MCF 10A (cell line): ENCODE measurements around the gene GABRB3. TPM values are rescaled to one million over a fixed set of nuclear protein-coding genes. Genes with fewer than 3 reads are reported as not detected.

ENCODE experiments used
- BruUV-seq: library from RNA; stranded (reverse); fragments of 400-500 nt; replicated peaks from 2 replicates; lab custom pipeline; 2021; lab: Mats Ljungman, UMichigan
- CTCF ChIA-PET: fragments of 300-600 bp; sonication (Branson Sonifier 250); formaldehyde crosslinking; extraction: SDS; loops from one replicate; lab custom pipeline; 2021; ENCODE audit warnings: antibody characterized with exemption, inconsistent platforms; lab: Yijun Ruan, JAX
- POLR2A ChIA-PET: fragments of 300-600, 350-650 bp; sonication (Branson Sonifier 250); formaldehyde crosslinking; extraction: SDS; loops from one replicate; lab custom pipeline; 2020; ENCODE audit warnings: antibody characterized with exemption, inconsistent platforms; lab: Yijun Ruan, JAX
- DNase-seq: peaks from one replicate; pipeline ENCODE4 v3.0.0-alpha.2; 2018; ENCODE audit not compliant: unreplicated experiment
- H3K27ac Mint-ChIP-seq: one replicate; pipeline ENCODE4 v1.8.0; 2022; ENCODE audit warnings: mild to moderate bottlenecking, low read depth, mixed read lengths; ENCODE audit not compliant: unreplicated experiment
- H3K27me3 Mint-ChIP-seq: one replicate; pipeline ENCODE4 v1.8.0; 2022; ENCODE audit warnings: mixed read lengths; ENCODE audit not compliant: insufficient read depth, unreplicated experiment
- H3K36me3 Mint-ChIP-seq: one replicate; pipeline ENCODE4 v1.8.0; 2022; ENCODE audit warnings: mild to moderate bottlenecking, moderate library complexity, mixed read lengths; ENCODE audit not compliant: insufficient read depth, unreplicated experiment
- H3K4me1 Mint-ChIP-seq: one replicate; pipeline ENCODE4 v1.8.0; 2022; ENCODE audit warnings: mixed read lengths; ENCODE audit not compliant: insufficient read depth, unreplicated experiment
- H3K4me3 Mint-ChIP-seq: one replicate; pipeline ENCODE4 v1.8.0; 2022; ENCODE audit warnings: mild to moderate bottlenecking, moderate library complexity, mixed read lengths; ENCODE audit not compliant: unreplicated experiment
- H3K9me3 Mint-ChIP-seq: one replicate; pipeline ENCODE4 v1.8.0; 2022; ENCODE audit warnings: mixed read lengths; ENCODE audit not compliant: unreplicated experiment
- CTCF ChIP-seq: fragments of 200-600 bp; IDR thresholded peaks from one replicate; pipeline ENCODE4 v1.8.0; 2022; ENCODE audit warnings: antibody characterized with exemption, mild to moderate bottlenecking; ENCODE audit not compliant: unreplicated experiment
- intact Hi-C: fragments of 100-400 bp; cut with micrococcal nuclease; formaldehyde crosslinking; loops from 2 replicates; pipeline ENCODE4 v1.14.1; 2022
- total RNA-seq: library from RNA; stranded (reverse); gene quantifications from 2 replicates; pipeline ENCODE4 v1.2.3, GENCODE V29; 2022

Gene GABRB3
- total RNA-seq, 1 experiment from 2014 or later = not detected

- ChIA-PET CTCF (no interaction called here), POLR2A (no interaction called here)
- Mint-ChIP-seq H3K9me3 (peaks cover 30% of the 10 kb centered on the region), H3K36me3 (no peaks in the 10 kb centered on the region), H3K27me3 (no peaks in the 10 kb centered on the region), H3K4me3 (no peak overlapping the region), H3K27ac (no peak overlapping the region), H3K4me1 (no peaks in the 10 kb centered on the region)
- no TSS peak for BruUV-seq
- no peak for TF ChIP-seq CTCF
- intact Hi-C loops = no loop called here
- no peak for DNase-seq
Measured at GRCh38 chr15:26806151-26806550, 33.3 kb upstream of the GABRB3 start.

GRCh38 chr15:26805470-26805869 is 32.6 kb upstream of the GABRB3 start:
- DNase-seq = no peak

GRCh38 chr15:26804063-26804804 is 31.4 kb upstream of the GABRB3 start:
- intact Hi-C loops = no loop called here
- no peak overlapping the region for H3K4me3 Mint-ChIP-seq
- no peak for DNase-seq
- no peaks in the 10 kb centered on the region for H3K27me3 Mint-ChIP-seq
- no peaks in the 10 kb centered on the region for H3K4me1 Mint-ChIP-seq
- ChIA-PET CTCF (no interaction called here), POLR2A (no interaction called here)
- no TSS peak for BruUV-seq
- no peaks in the 10 kb centered on the region for H3K36me3 Mint-ChIP-seq
- no peak for TF ChIP-seq CTCF
- H3K9me3 Mint-ChIP-seq = peaks cover 28% of the 10 kb centered on the region
- H3K27ac Mint-ChIP-seq = no peak overlapping the region

More at GRCh38 chr15:26805470-26805869, 32.6 kb upstream of the GABRB3 start:
- POLR2A ChIA-PET = no interaction called here
- H3K27ac Mint-ChIP-seq = no peak overlapping the region
- H3K36me3 Mint-ChIP-seq = no peaks in the 10 kb centered on the region
- no TSS peak for BruUV-seq
- H3K9me3 Mint-ChIP-seq = peaks cover 30% of the 10 kb centered on the region
- H3K4me1 Mint-ChIP-seq = no peaks in the 10 kb centered on the region
- no peak overlapping the region for H3K4me3 Mint-ChIP-seq
- intact Hi-C loops = no loop called here
- TF ChIP-seq CTCF = no peak
- CTCF ChIA-PET = interaction anchor here (0.6 kb wide), 1 partner anchor 1271 kb away, joined by 3 read pairs; no protein-coding TSS in a partner anchor
- no peaks in the 10 kb centered on the region for H3K27me3 Mint-ChIP-seq

GRCh38 chr15:26790118-26790517 is 17.3 kb upstream of the GABRB3 start:
- Mint-ChIP-seq H3K9me3 (peaks cover 29% of the 10 kb centered on the region), H3K36me3 (no peaks in the 10 kb centered on the region), H3K27me3 (no peaks in the 10 kb centered on the region), H3K4me3 (no peak overlapping the region), H3K4me1 (no peaks in the 10 kb centered on the region), H3K27ac (no peak overlapping the region)
- intact Hi-C loops = no loop called here
- BruUV-seq = no TSS peak
- POLR2A ChIA-PET = no interaction called here
- no peak for TF ChIP-seq CTCF
- CTCF ChIA-PET = interaction anchor here (0.7 to 1.3 kb wide), 2 partner anchors 17 to 306 kb away, joined by 3 read pairs; no protein-coding TSS in a partner anchor
- no peak for DNase-seq
